Activated naive CD4-positive, alpha-beta T cell (primary cell): ENCODE data around the gene IDUA.
"Not testable (repeated sequence)": the region's sequence is repeated elsewhere in the genome, so short reads cannot be mapped to it uniquely, and the experiment has no call there.

Source experiments
- DNase-seq, 4 experiments: peaks; one replicate each; lab custom pipeline; 2025; lab: John Stamatoyannopoulos, UW

IDUA gene

GRCh38 chr4:987624-988513, 1.0 kb downstream of the IDUA start:
- no peak for DNase-seq

- DNase-seq, result no peak
Measured at GRCh38 chr4:988726-989721, 2.2 kb downstream of the IDUA start.

- DNase-seq, result no peak
Measured at GRCh38 chr4:989722-990471, 3.1 kb downstream of the IDUA start.

- DNase-seq, result no peak
Measured at GRCh38 chr4:990746-991367, 4.0 kb downstream of the IDUA start.

- DNase-seq, result no peak
Measured at GRCh38 chr4:991451-992296, 4.8 kb downstream of the IDUA start.

GRCh38 chr4:992297-993110, 5.7 kb downstream of the IDUA start:
- no peak for DNase-seq

GRCh38 chr4:993111-994029, 6.5 kb downstream of the IDUA start, which contains the start of gene SLC26A1:
Gene SLC26A1 (minus strand): TSS chr4:993404. CDS start chr4:991703, 1,701 bp downstream.
- no peak for DNase-seq

- no peak for DNase-seq
Measured at GRCh38 chr4:995311-996026, 8.6 kb downstream of the IDUA start.

- DNase-seq, result no peak
Measured at GRCh38 chr4:996030-996996, 9.5 kb downstream of the IDUA start.

GRCh38 chr4:996997-997374, 10.1 kb downstream of the IDUA start:
- no peak for DNase-seq

- no peak for DNase-seq
Measured at GRCh38 chr4:997375-998071, 10.7 kb downstream of the IDUA start.

- no peak for DNase-seq
Measured at GRCh38 chr4:998096-998691, 11.3 kb downstream of the IDUA start.

- DNase-seq, result not testable (repeated sequence)
Measured at GRCh38 chr4:999240-999863, 12.5 kb downstream of the IDUA start.

GRCh38 chr4:999882-1000425, 13.1 kb downstream of the IDUA start:
- no peak for DNase-seq
